Right hindlimb (tissue), 1 donor: ENCODE data around the gene ACP7.
A peak's percentile ranks its signal among the peaks of the same experiment; 100 is the strongest.
"Not testable (repeated sequence)": the region's sequence is repeated elsewhere in the genome, so short reads cannot be mapped to it uniquely, and the experiment has no call there.

Source experiments
- DNase-seq: peaks from one replicate; pipeline ENCODE4 v3.0.0-alpha.2; 2018

ACP7 gene

GRCh38 chr19:39133431-39134270 lies 49.5 kb downstream of the ACP7 start:
- no peak for DNase-seq

GRCh38 chr19:39135701-39136100 lies 51.5 kb downstream of the ACP7 start:
- no peak for DNase-seq

GRCh38 chr19:39136225-39136940 lies 52.2 kb downstream of the ACP7 start:
- no peak for DNase-seq

GRCh38 chr19:39137131-39137530 lies 53.0 kb downstream of the ACP7 start:
- no peak for DNase-seq

- DNase-seq: no peak
Observed at GRCh38 chr19:39138221-39139211, 54.3 kb downstream of the ACP7 start.

- DNase-seq: no peak
Observed at GRCh38 chr19:39139305-39139874, 55.2 kb downstream of the ACP7 start.

- DNase-seq: no peak
Observed at GRCh38 chr19:39139971-39140453, 55.8 kb downstream of the ACP7 start.

- no peak for DNase-seq
Observed at GRCh38 chr19:39140594-39140993, 56.4 kb downstream of the ACP7 start.

GRCh38 chr19:39141929-39142328 lies 57.8 kb downstream of the ACP7 start:
- DNase-seq: no peak

- DNase-seq: no peak
Observed at GRCh38 chr19:39142630-39143029, 58.5 kb downstream of the ACP7 start.

GRCh38 chr19:39143757-39144289 lies 59.7 kb downstream of the ACP7 start:
- DNase-seq: not testable (repeated sequence)

GRCh38 chr19:39144290-39145071 lies 60.3 kb downstream of the ACP7 start:
- DNase-seq: peak; percentile 66

- DNase-seq: peak; percentile 54
Observed at GRCh38 chr19:39145180-39145953, 61.2 kb downstream of the ACP7 start.

GRCh38 chr19:39146091-39146490 lies 61.9 kb downstream of the ACP7 start:
- no peak for DNase-seq

- no peak for DNase-seq
Observed at GRCh38 chr19:39146686-39147450, 62.7 kb downstream of the ACP7 start.

- no peak for DNase-seq
Observed at GRCh38 chr19:39147480-39147879, 63.3 kb downstream of the ACP7 start.

- no peak for DNase-seq
Observed at GRCh38 chr19:39148939-39149529, 64.9 kb downstream of the ACP7 start.

GRCh38 chr19:39150235-39150634 lies 66.1 kb downstream of the ACP7 start:
- DNase-seq: no peak
